ENCODE results near the gene DUS4L.
"Not testable (repeated sequence)": the region's sequence is repeated elsewhere in the genome, so short reads cannot be mapped to it uniquely, and the experiment has no call there.

The DUS4L gene

DNA sequence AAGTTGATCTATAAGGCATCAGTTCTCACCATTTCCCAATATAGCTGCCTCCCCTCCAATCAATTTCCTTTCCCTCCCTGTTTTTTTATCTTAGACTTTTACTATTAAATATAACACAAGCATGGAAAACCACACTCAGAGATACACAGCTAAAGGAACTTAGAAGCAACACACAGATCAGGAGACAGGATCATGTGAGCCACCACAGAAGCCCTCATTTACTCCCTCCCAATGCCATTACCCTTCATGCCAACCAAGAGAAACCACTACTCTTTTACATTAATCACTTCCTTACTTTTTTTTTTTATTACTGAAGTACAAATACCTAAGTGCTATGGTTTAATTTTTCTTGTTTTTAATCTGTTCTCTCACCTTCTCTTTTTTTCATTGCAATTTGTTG lies 33.0 kb upstream of the DUS4L start:
- Histone ChIP-seq H2AFZ (ENCODE audit: low read length) (no peak overlapping the region), H3K14ac (ENCODE audit: low read length) (no peak overlapping the region)
- no peak for DNase-seq (ENCODE audit: low spot score)

DNA sequence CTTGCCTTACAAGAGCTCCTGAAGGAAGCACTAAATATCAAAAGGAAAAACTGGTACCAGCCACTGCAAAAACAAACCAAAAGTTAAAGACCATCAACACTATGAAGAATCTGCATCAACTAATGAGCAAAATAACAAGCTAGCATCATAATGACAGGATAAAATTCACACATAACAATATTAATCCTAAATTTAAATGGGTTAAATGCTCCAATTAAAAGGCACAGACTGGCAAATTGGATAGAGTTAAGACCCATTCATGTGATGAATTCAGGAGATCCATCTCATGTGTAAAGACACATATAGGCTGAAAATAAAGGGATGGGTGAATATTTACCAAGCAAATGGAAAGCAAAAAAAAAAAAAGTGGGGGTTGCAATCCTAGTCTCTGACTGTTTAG lies 29.6 kb upstream of the DUS4L start:
- Histone ChIP-seq H3K9me3 (replicated peaks in 1 of 2; ENCODE audit: control insufficient read depth in 2 of 2, insufficient read depth in 1 of 2, low read depth in 1 of 2, low read length in 2 of 2) (peaks cover 0 to 5% of the 10 kb centered on the region in 2 donors), H3K4me2 (ENCODE audit: insufficient read depth, low read length, poor library complexity, severe bottlenecking) (no peak overlapping the region), H3K9ac (ENCODE audit: low read depth, low read length, poor library complexity) (no peak overlapping the region), H3K23ac (ENCODE audit: low read depth, low read length, poor library complexity) (no peak overlapping the region), H3K18ac (ENCODE audit: low read length) (no peak overlapping the region), H2BK15ac (ENCODE audit: low read length) (no peak overlapping the region), H3K4me3 (ENCODE audit: low read length in 2 of 2) (no peak overlapping the region), H2BK5ac (ENCODE audit: low read length) (no peak overlapping the region), H3K4ac (ENCODE audit: low read length) (no peak overlapping the region), H3K27me3 (ENCODE audit: control insufficient read depth in 3 of 3, insufficient read depth in 3 of 3, low read depth in 1 of 3, low read length in 3 of 3) (no peaks in the 10 kb centered on the region), H3K27ac (replicated peaks; ENCODE audit: low read length) (no peak overlapping the region), H2AFZ (ENCODE audit: low read length) (no peak overlapping the region), H3K14ac (ENCODE audit: low read length) (no peak overlapping the region), H2AK5ac (ENCODE audit: low read depth, low read length) (no peak overlapping the region), H2BK120ac (ENCODE audit: low read depth, low read length) (no peak overlapping the region), H3K79me1 (ENCODE audit: low read depth, low read length) (no peaks in the 10 kb centered on the region), H4K91ac (ENCODE audit: low read depth, low read length, poor library complexity) (no peak overlapping the region), H2BK12ac (ENCODE audit: low read length) (no peak overlapping the region), H3K4me1 (ENCODE audit: control insufficient read depth in 2 of 2, insufficient read depth in 1 of 2, low read depth in 1 of 2, low read length in 2 of 2) (no peaks in the 10 kb centered on the region), H4K8ac (ENCODE audit: low read depth, low read length) (no peak overlapping the region), H3K36me3 (replicated peaks in 1 of 2; ENCODE audit: control insufficient read depth in 2 of 2, insufficient read depth in 2 of 2, low read length in 2 of 2) (peaks cover 0 to 2% of the 10 kb centered on the region in 2 donors)
- no peak for DNase-seq (ENCODE audit: low spot score)

More for the DNA sequence above, 33.0 kb upstream of the DUS4L start:
- Histone ChIP-seq H3K27me3 (ENCODE audit: control insufficient read depth in 3 of 3, insufficient read depth in 3 of 3, low read depth in 1 of 3, low read length in 3 of 3) (no peaks in the 10 kb centered on the region), H3K27ac (replicated peaks; ENCODE audit: low read length) (no peak overlapping the region), H3K4ac (ENCODE audit: low read length) (no peak overlapping the region), H3K9ac (ENCODE audit: low read depth, low read length, poor library complexity) (no peak overlapping the region), H2BK12ac (ENCODE audit: low read length) (no peak overlapping the region), H3K79me1 (ENCODE audit: low read depth, low read length) (no peaks in the 10 kb centered on the region), H3K23ac (ENCODE audit: low read depth, low read length, poor library complexity) (no peak overlapping the region), H2BK5ac (ENCODE audit: low read length) (no peak overlapping the region), H4K91ac (ENCODE audit: low read depth, low read length, poor library complexity) (no peak overlapping the region), H3K4me1 (ENCODE audit: control insufficient read depth in 2 of 2, insufficient read depth in 1 of 2, low read depth in 1 of 2, low read length in 2 of 2) (no peaks in the 10 kb centered on the region), H3K9me3 (replicated peaks in 1 of 2; ENCODE audit: control insufficient read depth in 2 of 2, insufficient read depth in 1 of 2, low read depth in 1 of 2, low read length in 2 of 2) (peaks cover 0 to 5% of the 10 kb centered on the region in 2 donors), H2AK5ac (ENCODE audit: low read depth, low read length) (no peak overlapping the region), H3K18ac (ENCODE audit: low read length) (no peak overlapping the region), H4K8ac (ENCODE audit: low read depth, low read length) (no peak overlapping the region), H3K4me2 (ENCODE audit: insufficient read depth, low read length, poor library complexity, severe bottlenecking) (no peak overlapping the region), H2BK15ac (ENCODE audit: low read length) (no peak overlapping the region), H3K36me3 (replicated peaks in 1 of 2; ENCODE audit: control insufficient read depth in 2 of 2, insufficient read depth in 2 of 2, low read length in 2 of 2) (peaks cover 0 to 10% of the 10 kb centered on the region in 2 donors), H2BK120ac (ENCODE audit: low read depth, low read length) (no peak overlapping the region), H3K4me3 (ENCODE audit: low read length in 2 of 2) (no peak overlapping the region)

DNA sequence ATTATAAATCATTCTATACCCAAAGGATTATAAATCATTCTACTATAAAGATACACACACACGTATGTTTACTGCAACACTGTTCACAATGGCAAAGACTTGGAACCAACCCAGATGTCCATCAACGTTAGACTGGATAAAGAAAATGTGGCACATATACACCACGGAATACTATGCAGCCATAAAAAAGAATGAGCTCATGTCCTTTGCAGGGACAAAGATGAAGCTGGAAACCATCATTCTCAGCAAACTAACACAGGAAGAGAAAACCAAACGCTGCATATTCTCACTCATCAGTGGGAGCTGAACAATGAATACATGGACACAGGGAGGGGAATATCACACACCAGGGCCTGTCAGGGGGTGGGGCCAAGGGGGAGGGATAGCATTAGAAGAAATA lies 26.5 kb upstream of the DUS4L start:
- not testable (repeated sequence) for H2BK5ac ChIP-seq (ENCODE audit: low read length); H3K4ac ChIP-seq (ENCODE audit: low read length); H3K79me1 ChIP-seq (ENCODE audit: low read depth, low read length); H3K18ac ChIP-seq (ENCODE audit: low read length); DNase-seq (ENCODE audit: low spot score); H3K27me3 ChIP-seq (ENCODE audit: control insufficient read depth in 3 of 3, insufficient read depth in 3 of 3, low read depth in 1 of 3, low read length in 3 of 3); H3K36me3 ChIP-seq (replicated peaks in 1 of 2; ENCODE audit: control insufficient read depth in 2 of 2, insufficient read depth in 2 of 2, low read length in 2 of 2); H2AFZ ChIP-seq (ENCODE audit: low read length); H3K4me1 ChIP-seq (ENCODE audit: control insufficient read depth in 2 of 2, insufficient read depth in 1 of 2, low read depth in 1 of 2, low read length in 2 of 2); H3K4me2 ChIP-seq (ENCODE audit: insufficient read depth, low read length, poor library complexity, severe bottlenecking); H3K23ac ChIP-seq (ENCODE audit: low read depth, low read length, poor library complexity); H2BK15ac ChIP-seq (ENCODE audit: low read length); H4K8ac ChIP-seq (ENCODE audit: low read depth, low read length); H3K14ac ChIP-seq (ENCODE audit: low read length); H2BK120ac ChIP-seq (ENCODE audit: low read depth, low read length); H3K4me3 ChIP-seq (ENCODE audit: low read length in 2 of 2); H3K27ac ChIP-seq (replicated peaks; ENCODE audit: low read length); H4K91ac ChIP-seq (ENCODE audit: low read depth, low read length, poor library complexity); H3K9me3 ChIP-seq (replicated peaks in 1 of 2; ENCODE audit: control insufficient read depth in 2 of 2, insufficient read depth in 1 of 2, low read depth in 1 of 2, low read length in 2 of 2); H3K9ac ChIP-seq (ENCODE audit: low read depth, low read length, poor library complexity); H2BK12ac ChIP-seq (ENCODE audit: low read length); H2AK5ac ChIP-seq (ENCODE audit: low read depth, low read length)
- no CpG with 5 or more reads among the region's 4 CpGs for WGBS, 2 donors (ENCODE audit: extremely low coverage in 2 of 2, insufficient read length in 2 of 2, insufficient replicate concordance in 1 of 2)

DNA sequence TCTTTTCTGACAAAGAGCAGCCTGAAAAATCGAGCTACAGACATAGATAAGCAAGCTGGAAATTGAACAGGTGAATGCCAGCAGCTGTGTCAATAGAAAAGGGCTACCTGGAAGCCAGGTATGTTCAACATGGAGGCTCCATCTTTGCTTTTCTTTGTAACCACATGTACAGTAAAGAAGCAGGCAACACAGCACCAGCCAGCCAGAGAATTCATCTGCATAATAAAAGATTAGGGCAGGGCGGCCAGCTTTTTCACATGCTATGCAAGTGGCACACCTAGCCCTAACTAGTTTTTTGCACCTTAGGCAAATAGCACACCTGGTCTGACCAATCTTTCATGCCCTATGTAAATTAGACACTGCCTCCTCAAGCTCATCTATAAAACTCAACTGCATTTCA lies 25.8 kb upstream of the DUS4L start:
- no peak overlapping the region for H3K9ac ChIP-seq (ENCODE audit: low read depth, low read length, poor library complexity)
- H3K4me1 ChIP-seq (ENCODE audit: control insufficient read depth in 2 of 2, insufficient read depth in 1 of 2, low read depth in 1 of 2, low read length in 2 of 2) = no peaks in the 10 kb centered on the region
- H2BK5ac ChIP-seq (ENCODE audit: low read length) = no peak overlapping the region
- H2BK120ac ChIP-seq (ENCODE audit: low read depth, low read length) = no peak overlapping the region
- H3K18ac ChIP-seq (ENCODE audit: low read length) = no peak overlapping the region
- H3K23ac ChIP-seq (ENCODE audit: low read depth, low read length, poor library complexity) = no peak overlapping the region
- peaks cover 0 to 5% of the 10 kb centered on the region in 2 donors for H3K9me3 ChIP-seq (replicated peaks in 1 of 2; ENCODE audit: control insufficient read depth in 2 of 2, insufficient read depth in 1 of 2, low read depth in 1 of 2, low read length in 2 of 2)
- no peaks in the 10 kb centered on the region for H3K79me1 ChIP-seq (ENCODE audit: low read depth, low read length)
- H4K8ac ChIP-seq (ENCODE audit: low read depth, low read length) = no peak overlapping the region
- no peak overlapping the region for H3K27ac ChIP-seq (replicated peaks; ENCODE audit: low read length)
- H2AFZ ChIP-seq (ENCODE audit: low read length) = no peak overlapping the region
- no peak for DNase-seq (ENCODE audit: low spot score)
- WGBS, 2 donors (ENCODE audit: extremely low coverage in 2 of 2, insufficient read length in 2 of 2, insufficient replicate concordance in 1 of 2) = no CpG with 5 or more reads among the region's 2 CpGs
- no peak overlapping the region for H3K4ac ChIP-seq (ENCODE audit: low read length)
- H2BK15ac ChIP-seq (ENCODE audit: low read length) = no peak overlapping the region
- no peak overlapping the region for H2AK5ac ChIP-seq (ENCODE audit: low read depth, low read length)
- no peak overlapping the region for H3K14ac ChIP-seq (ENCODE audit: low read length)
- peaks cover 2 to 9% of the 10 kb centered on the region in 2 donors for H3K36me3 ChIP-seq (replicated peaks in 1 of 2; ENCODE audit: control insufficient read depth in 2 of 2, insufficient read depth in 2 of 2, low read length in 2 of 2)
- H3K4me2 ChIP-seq (ENCODE audit: insufficient read depth, low read length, poor library complexity, severe bottlenecking) = no peak overlapping the region
- no peak overlapping the region for H4K91ac ChIP-seq (ENCODE audit: low read depth, low read length, poor library complexity)
- no peaks in the 10 kb centered on the region for H3K27me3 ChIP-seq (ENCODE audit: control insufficient read depth in 3 of 3, insufficient read depth in 3 of 3, low read depth in 1 of 3, low read length in 3 of 3)
- H3K4me3 ChIP-seq (ENCODE audit: low read length in 2 of 2) = no peak overlapping the region
- H2BK12ac ChIP-seq (ENCODE audit: low read length) = no peak overlapping the region
